AG09319 (cell line): ENCODE results near the gene EPSTI1.

ENCODE experiments used
- DNase-seq: peaks from one replicate; pipeline ENCODE4 v3.0.0-alpha.2; 2010; ENCODE audit warnings: low read depth; ENCODE audit errors: extremely low read depth
- TF ChIP-seq, protein P1 (sequence below): IDR thresholded peaks from 2 replicates; pipeline ENCODE4 v1.5.1; 2011; ENCODE audit warnings: low read depth, mild to moderate bottlenecking, inconsistent platforms, low read length, moderate library complexity

Gene EPSTI1

DNA sequence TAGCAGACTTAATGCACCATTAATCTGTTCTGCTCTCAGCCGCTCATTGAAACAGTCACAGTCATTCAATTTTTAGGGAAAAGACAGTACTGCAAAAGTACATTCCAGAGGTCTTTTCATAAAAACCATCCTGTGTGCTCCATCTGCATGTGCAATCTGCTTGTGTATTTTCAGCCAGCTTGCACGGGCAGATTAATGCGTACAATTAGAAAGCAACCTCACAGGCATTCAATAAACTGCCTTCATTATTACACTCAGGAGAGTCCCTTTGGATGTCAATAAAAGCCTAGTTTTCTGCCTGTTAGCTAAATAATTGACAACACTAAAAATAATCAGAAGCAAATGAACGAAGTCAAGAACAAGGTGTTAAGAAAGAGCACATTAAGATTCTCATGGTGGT lies 41.9 kb downstream of the EPSTI1 start:
- DNase-seq = no peak
- TF ChIP-seq, protein P1, sequence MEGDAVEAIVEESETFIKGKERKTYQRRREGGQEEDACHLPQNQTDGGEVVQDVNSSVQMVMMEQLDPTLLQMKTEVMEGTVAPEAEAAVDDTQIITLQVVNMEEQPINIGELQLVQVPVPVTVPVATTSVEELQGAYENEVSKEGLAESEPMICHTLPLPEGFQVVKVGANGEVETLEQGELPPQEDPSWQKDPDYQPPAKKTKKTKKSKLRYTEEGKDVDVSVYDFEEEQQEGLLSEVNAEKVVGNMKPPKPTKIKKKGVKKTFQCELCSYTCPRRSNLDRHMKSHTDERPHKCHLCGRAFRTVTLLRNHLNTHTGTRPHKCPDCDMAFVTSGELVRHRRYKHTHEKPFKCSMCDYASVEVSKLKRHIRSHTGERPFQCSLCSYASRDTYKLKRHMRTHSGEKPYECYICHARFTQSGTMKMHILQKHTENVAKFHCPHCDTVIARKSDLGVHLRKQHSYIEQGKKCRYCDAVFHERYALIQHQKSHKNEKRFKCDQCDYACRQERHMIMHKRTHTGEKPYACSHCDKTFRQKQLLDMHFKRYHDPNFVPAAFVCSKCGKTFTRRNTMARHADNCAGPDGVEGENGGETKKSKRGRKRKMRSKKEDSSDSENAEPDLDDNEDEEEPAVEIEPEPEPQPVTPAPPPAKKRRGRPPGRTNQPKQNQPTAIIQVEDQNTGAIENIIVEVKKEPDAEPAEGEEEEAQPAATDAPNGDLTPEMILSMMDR = no peak

DNA sequence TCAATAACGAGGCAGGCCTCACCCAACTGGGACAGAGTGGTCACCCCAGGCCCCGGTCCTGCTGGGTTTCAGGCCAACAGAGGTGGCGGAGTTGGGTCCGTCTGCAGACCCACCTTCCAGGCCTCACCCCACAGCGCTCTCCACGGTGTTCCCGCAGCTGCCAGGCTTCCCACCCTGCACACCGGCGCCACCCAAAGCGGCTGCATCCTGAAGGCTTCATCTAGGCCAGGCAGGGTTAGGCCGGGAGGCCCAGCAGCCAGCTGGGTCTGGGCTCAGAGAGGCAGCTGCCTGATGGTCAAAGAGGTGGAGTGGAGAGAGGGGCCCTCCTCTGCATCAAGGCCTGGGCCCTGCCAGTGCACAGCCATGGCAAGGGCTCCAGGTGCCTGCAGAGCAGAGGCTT lies 44.1 kb downstream of the EPSTI1 start:
- TF ChIP-seq, protein P1 = no peak
- no peak for DNase-seq

DNA sequence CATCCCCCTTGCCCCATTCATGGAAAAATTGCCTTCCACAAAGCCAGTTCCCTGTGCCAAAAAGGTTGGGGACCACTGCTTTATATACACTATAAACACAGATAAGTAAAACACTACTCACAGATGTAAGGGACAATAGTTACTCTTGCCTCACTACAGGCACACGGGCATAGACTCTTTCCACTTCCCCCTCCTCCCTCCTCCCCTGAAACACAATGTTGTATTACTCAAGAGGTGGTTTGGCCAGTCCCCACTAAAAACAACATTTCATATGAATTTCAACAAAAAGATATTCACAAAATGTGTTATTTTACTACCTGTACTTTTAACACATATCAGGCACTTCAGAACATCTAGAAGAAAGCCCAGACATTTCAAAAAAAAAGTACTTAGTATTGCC lies 45.1 kb downstream of the EPSTI1 start:
- TF ChIP-seq, protein P1 = no peak
- peak; percentile 15 for DNase-seq

DNA sequence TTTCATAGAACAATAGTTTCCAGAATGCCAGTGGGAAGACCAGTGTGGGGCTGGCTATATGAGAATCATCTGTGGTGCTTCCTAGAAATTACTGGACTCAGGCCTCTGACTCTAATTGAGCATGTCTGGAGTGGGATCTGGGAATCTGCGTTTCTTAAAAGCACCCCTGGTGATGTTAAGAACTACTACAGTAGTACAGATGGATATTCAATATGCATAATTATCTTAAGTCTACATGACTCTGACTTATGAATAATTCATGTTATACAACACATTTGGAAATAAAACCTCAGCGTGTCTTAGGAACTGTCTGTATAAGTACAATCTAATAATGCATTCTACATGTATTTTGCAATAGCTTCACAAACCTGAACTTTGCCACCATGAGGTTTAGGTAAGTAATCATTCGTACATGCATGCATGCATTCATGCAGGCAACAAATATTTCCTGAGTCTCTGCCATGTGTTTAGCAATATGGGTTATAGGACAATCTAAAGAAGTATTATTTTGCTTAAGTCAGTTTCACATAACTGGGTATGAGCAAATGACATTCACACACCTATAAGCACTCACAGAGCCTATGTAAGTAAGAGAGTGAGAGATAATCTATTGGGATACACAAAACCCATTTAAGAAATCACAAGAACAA lies 62.0 kb downstream of the EPSTI1 start:
- no peak for DNase-seq

DNA sequence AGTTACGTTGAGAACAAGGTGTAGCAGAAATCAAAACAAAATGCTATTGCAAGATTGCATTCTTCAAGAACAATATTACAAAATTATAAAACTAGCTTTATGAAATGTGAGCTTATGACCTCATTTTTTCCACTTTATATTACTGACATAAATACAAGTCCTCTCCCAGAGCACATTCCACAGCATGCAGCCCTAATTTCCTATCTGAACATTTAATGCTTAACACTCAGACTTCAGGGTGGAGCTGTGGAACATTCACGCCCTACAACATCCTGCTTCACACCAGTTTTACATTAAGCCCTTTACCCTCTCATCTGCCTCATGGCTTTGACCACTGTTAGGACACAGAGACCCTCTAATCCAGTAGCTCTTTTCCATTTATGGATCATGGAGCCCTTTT lies 65.5 kb downstream of the EPSTI1 start:
- TF ChIP-seq, protein P1 = no peak
- no peak for DNase-seq

More for the DNA sequence above, 62.0 kb downstream of the EPSTI1 start:
- TF ChIP-seq, protein P1 = no peak

DNA sequence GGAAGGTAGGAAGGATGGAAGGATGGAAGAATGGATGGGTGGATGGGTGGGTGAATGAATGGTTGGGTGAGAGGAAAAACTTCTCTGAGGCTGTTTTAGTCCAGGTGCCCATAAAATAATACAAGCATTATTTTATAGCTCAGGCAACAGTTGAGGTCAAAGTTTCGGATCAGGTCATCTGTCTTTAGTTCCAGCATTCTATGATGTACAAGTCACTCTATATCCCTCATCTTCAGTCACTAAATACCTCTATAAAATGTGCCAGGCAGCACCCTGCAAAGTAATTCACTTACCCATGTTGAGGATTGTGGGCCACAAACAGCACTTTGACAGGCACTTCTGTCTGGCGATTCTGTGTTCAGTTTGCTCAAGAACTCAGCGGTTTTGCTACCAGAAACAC lies 66.0 kb downstream of the EPSTI1 start:
- DNase-seq = no peak
- TF ChIP-seq, protein P1 = no peak

DNA sequence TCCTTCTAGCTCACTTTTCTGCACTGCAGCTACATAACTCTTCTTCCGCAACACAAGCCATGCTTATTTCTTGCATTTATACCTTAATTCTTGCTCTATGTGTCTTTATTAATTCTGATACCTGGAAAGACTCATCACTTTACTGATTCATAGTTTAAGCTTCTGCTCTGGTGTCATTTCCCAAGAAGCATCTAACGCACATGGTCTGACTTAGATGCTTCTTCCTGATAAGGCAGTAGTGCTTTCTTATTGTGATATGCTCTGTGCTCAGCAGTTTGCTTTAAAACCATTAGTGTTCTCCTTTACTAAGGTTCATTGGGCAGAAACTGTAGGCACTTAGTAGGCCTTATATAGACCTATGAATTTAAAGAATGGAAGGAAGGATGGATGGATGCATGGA lies 66.4 kb downstream of the EPSTI1 start:
- no peak for DNase-seq
- TF ChIP-seq, protein P1 = no peak
